ES-I3 (cell line): ENCODE results near the gene PDPK1.
"Not testable (repeated sequence)": the region's sequence is repeated elsewhere in the genome, so short reads cannot be mapped to it uniquely, and the experiment has no call there.

Experiments
- H3K36me3 ChIP-seq: 2 replicates; pipeline ENCODE4 v1.6.1; 2013; ENCODE audit warnings: mild to moderate bottlenecking, low read length, control low read depth, moderate library complexity; ENCODE audit not compliant: insufficient read depth
- H3K4me1 ChIP-seq: 2 replicates; pipeline ENCODE4 v1.6.1; 2013; ENCODE audit warnings: mild to moderate bottlenecking, control low read depth, low read length; ENCODE audit not compliant: insufficient read depth
- H3K9ac ChIP-seq: 2 replicates; pipeline ENCODE4 v1.6.1; 2013; ENCODE audit warnings: low read depth, mild to moderate bottlenecking, low read length, moderate library complexity
- H3K9me3 ChIP-seq: 2 replicates; pipeline ENCODE4 v1.6.1; 2013; ENCODE audit warnings: mild to moderate bottlenecking, low read length, moderate library complexity; ENCODE audit not compliant: control insufficient read depth, insufficient read depth

Gene PDPK1

GRCh38 chr16:2534335-2534734 is 3.5 kb upstream of the PDPK1 start:
- not testable (repeated sequence) for H3K4me1 ChIP-seq, H3K36me3 ChIP-seq, H3K9me3 ChIP-seq, H3K9ac ChIP-seq

GRCh38 chr16:2535625-2536013 is 2.2 kb upstream of the PDPK1 start:
- Histone ChIP-seq H3K36me3 (no peaks in the 10 kb centered on the region), H3K9me3 (no peaks in the 10 kb centered on the region), H3K9ac (no peak overlapping the region), H3K4me1 (0 out of 2 replicates have a peak, but pooled peaks cover 5% of the 10 kb centered on the region)

- not testable (repeated sequence) for H3K4me1 ChIP-seq, H3K9me3 ChIP-seq, H3K9ac ChIP-seq, H3K36me3 ChIP-seq
These were observed 1.5 kb downstream of the PDPK1 start for GRCh38 chr16:2539192-2539844.

GRCh38 chr16:2539845-2540458 is 2.1 kb downstream of the PDPK1 start:
- not testable (repeated sequence) for H3K36me3 ChIP-seq, H3K9me3 ChIP-seq, H3K9ac ChIP-seq, H3K4me1 ChIP-seq

- not testable (repeated sequence) for H3K4me1 ChIP-seq, H3K36me3 ChIP-seq, H3K9ac ChIP-seq, H3K9me3 ChIP-seq
These were observed 3.1 kb downstream of the PDPK1 start for GRCh38 chr16:2540912-2541311.

GRCh38 chr16:2541409-2541808 is 3.6 kb downstream of the PDPK1 start:
- not testable (repeated sequence) for H3K9me3 ChIP-seq, H3K36me3 ChIP-seq, H3K9ac ChIP-seq, H3K4me1 ChIP-seq

GRCh38 chr16:2543771-2544170 is 6.0 kb downstream of the PDPK1 start:
- H3K9me3 ChIP-seq, H3K4me1 ChIP-seq: not testable (repeated sequence)

GRCh38 chr16:2550283-2550878 is 12.6 kb downstream of the PDPK1 start:
- not testable (repeated sequence) for H3K36me3 ChIP-seq, H3K4me1 ChIP-seq, H3K9me3 ChIP-seq, H3K9ac ChIP-seq

More at GRCh38 chr16:2543771-2544170, 6.0 kb downstream of the PDPK1 start:
- H3K36me3 ChIP-seq, H3K9ac ChIP-seq: not testable (repeated sequence)

GRCh38 chr16:2551420-2551889 is 13.6 kb downstream of the PDPK1 start:
- H3K9me3 ChIP-seq, H3K36me3 ChIP-seq, H3K4me1 ChIP-seq, H3K9ac ChIP-seq: not testable (repeated sequence)

GRCh38 chr16:2554709-2555425 is 17.0 kb downstream of the PDPK1 start:
- not testable (repeated sequence) for H3K4me1 ChIP-seq, H3K9ac ChIP-seq, H3K9me3 ChIP-seq, H3K36me3 ChIP-seq

- H3K9me3 ChIP-seq = not testable (repeated sequence)
These were observed 19.3 kb downstream of the PDPK1 start for GRCh38 chr16:2557150-2557549.

GRCh38 chr16:2560131-2560797 is 22.4 kb downstream of the PDPK1 start:
- not testable (repeated sequence) for H3K9ac ChIP-seq, H3K4me1 ChIP-seq, H3K9me3 ChIP-seq, H3K36me3 ChIP-seq

More at GRCh38 chr16:2557150-2557549, 19.3 kb downstream of the PDPK1 start:
- H3K9ac ChIP-seq, H3K4me1 ChIP-seq, H3K36me3 ChIP-seq: not testable (repeated sequence)

GRCh38 chr16:2560798-2561133 is 22.9 kb downstream of the PDPK1 start:
- H3K9me3 ChIP-seq, H3K4me1 ChIP-seq, H3K36me3 ChIP-seq, H3K9ac ChIP-seq: not testable (repeated sequence)

GRCh38 chr16:2567506-2567905 is 29.7 kb downstream of the PDPK1 start:
- not testable (repeated sequence) for H3K9me3 ChIP-seq, H3K4me1 ChIP-seq, H3K9ac ChIP-seq, H3K36me3 ChIP-seq
